IMR-90 (cell line): ENCODE results near the gene ADAMTS19. TPM values are rescaled to one million over a fixed set of nuclear protein-coding genes. Genes with fewer than 3 reads are reported as not detected.

Source experiments
- ATAC-seq: fragments of 200-7000 bp; cut with Tn5 transposase; 2 replicates; pipeline ENCODE4 v1.9.1; 2020; ENCODE audit warnings: low read depth, mild to moderate bottlenecking, moderate library complexity
- BruUV-seq: library from RNA; stranded (reverse); fragments of 400-500 nt; replicated peaks from 2 replicates; lab custom pipeline; 2021; lab: Mats Ljungman, UMichigan
- CTCF ChIA-PET: fragments of 300-600 bp; formaldehyde crosslinking; extraction: SDS; loops from one replicate; lab custom pipeline; 2021; ENCODE audit warnings: antibody characterized with exemption; lab: Yijun Ruan, JAX
- POLR2A ChIA-PET: fragments of 300-600 bp; sonication (Branson Sonifier 250); formaldehyde crosslinking; loops from one replicate; lab custom pipeline; 2022; ENCODE audit warnings: antibody characterized with exemption; ENCODE audit not compliant: unreplicated experiment; lab: Charles Lee
- DNase-seq: peaks from one replicate; pipeline ENCODE4 v3.0.0; 2013
- H2AFZ ChIP-seq: replicated peaks from 2 replicates; pipeline ENCODE3; 2013; ENCODE audit warnings: low read length, mild to moderate bottlenecking; ENCODE audit not compliant: poor library complexity
- H2AK5ac ChIP-seq: 2 replicates; pipeline ENCODE4 v1.6.1; 2013; ENCODE audit warnings: low read depth, low read length, inconsistent platforms
- H2AK9ac ChIP-seq: replicated peaks from 2 replicates; pipeline ENCODE3; 2013; ENCODE audit warnings: mild to moderate bottlenecking, low read depth, low read length, moderate library complexity; ENCODE audit not compliant: poor library complexity
- H2BK120ac ChIP-seq: 2 replicates; pipeline ENCODE4 v1.6.1; 2013; ENCODE audit warnings: low read depth, low read length, inconsistent platforms
- H2BK15ac ChIP-seq: 3 replicates; pipeline ENCODE4 v1.6.1; 2013; ENCODE audit warnings: low read depth, low read length, inconsistent platforms
- H2BK20ac ChIP-seq: 2 replicates; pipeline ENCODE4 v1.6.1; 2013; ENCODE audit warnings: low read depth, mild to moderate bottlenecking, inconsistent platforms, low read length, moderate library complexity
- H2BK5ac ChIP-seq: 2 replicates; pipeline ENCODE4 v1.6.1; 2013; ENCODE audit warnings: mild to moderate bottlenecking, low read depth, low read length, inconsistent platforms; ENCODE audit not compliant: poor library complexity, severe bottlenecking
- H3K14ac ChIP-seq: replicated peaks from 2 replicates; pipeline ENCODE4 v1.6.1; 2013; ENCODE audit warnings: low read depth, low read length, inconsistent platforms
- H3K18ac ChIP-seq: 2 replicates; pipeline ENCODE4 v1.6.1; 2013; ENCODE audit warnings: low read depth, low read length, control low read depth
- H3K23ac ChIP-seq: 2 replicates; pipeline ENCODE4 v1.6.1; 2013; ENCODE audit warnings: low read depth, low read length, inconsistent platforms
- H3K27ac ChIP-seq: 2 replicates; pipeline ENCODE4 v1.5.1; 2013; ENCODE audit warnings: mild to moderate bottlenecking, control low read depth, low read length; ENCODE audit not compliant: insufficient read depth
- H3K27me3 ChIP-seq: 2 replicates; pipeline ENCODE4 v1.6.1; 2013; ENCODE audit warnings: low read length; ENCODE audit not compliant: control insufficient read depth, insufficient read depth
- H3K36me3 ChIP-seq: 2 replicates; pipeline ENCODE4 v1.6.1; 2013; ENCODE audit warnings: low read length, mixed read lengths; ENCODE audit not compliant: control insufficient read depth, insufficient read depth
- H3K4ac ChIP-seq: 2 replicates; pipeline ENCODE4 v1.6.1; 2013; ENCODE audit warnings: low read depth, low read length, inconsistent platforms
- H3K4me1 ChIP-seq: 2 replicates; pipeline ENCODE4 v1.6.1; 2013; ENCODE audit warnings: low read length, mixed read lengths; ENCODE audit not compliant: control insufficient read depth, insufficient read depth
- H3K4me2 ChIP-seq: 2 replicates; pipeline ENCODE4 v1.6.1; 2013; ENCODE audit warnings: low read depth, mild to moderate bottlenecking, control low read depth, low read length, moderate library complexity
- H3K4me3 ChIP-seq: 2 replicates; pipeline ENCODE4 v1.5.1; 2013; ENCODE audit warnings: low read depth, mild to moderate bottlenecking, control low read depth, low read length, moderate library complexity; ENCODE audit not compliant: insufficient read depth
- H3K56ac ChIP-seq: 2 replicates; pipeline ENCODE4 v1.6.1; 2013; ENCODE audit warnings: low read length, inconsistent platforms; ENCODE audit not compliant: insufficient read depth; ENCODE audit errors: extremely low read depth
- H3K79me1 ChIP-seq, 2 experiments: 2 replicates each; pipeline ENCODE4 v1.6.1; 2013; ENCODE audit warnings: low read length in 2 of 2, inconsistent platforms in 1 of 2, low read depth in 1 of 2
- H3K9ac ChIP-seq: 2 replicates; pipeline ENCODE4 v1.6.1; 2013; ENCODE audit warnings: low read depth, low read length, control low read depth
- H3K9me1 ChIP-seq: 2 replicates; pipeline ENCODE4 v1.6.1; 2013; ENCODE audit warnings: low read length, inconsistent platforms; ENCODE audit not compliant: insufficient read depth
- H3K9me3 ChIP-seq: 2 replicates; pipeline ENCODE4 v1.6.1; 2013; ENCODE audit warnings: low read length; ENCODE audit not compliant: control insufficient read depth, insufficient read depth
- H4K20me1 ChIP-seq: 2 replicates; pipeline ENCODE4 v1.6.1; 2013; ENCODE audit warnings: low read length, inconsistent platforms; ENCODE audit not compliant: insufficient read depth
- H4K5ac ChIP-seq: 2 replicates; pipeline ENCODE4 v1.6.1; 2013; ENCODE audit warnings: mild to moderate bottlenecking, low read depth, low read length, control low read depth
- H4K8ac ChIP-seq, 2 experiments: 2 replicates each; pipeline ENCODE4 v1.6.1; 2013; ENCODE audit warnings: low read depth in 2 of 2, low read length in 2 of 2, control low read depth in 1 of 2, inconsistent platforms in 1 of 2
- H4K91ac ChIP-seq: 2 replicates; pipeline ENCODE4 v1.6.1; 2013; ENCODE audit warnings: low read depth, low read length, inconsistent platforms; ENCODE audit not compliant: insufficient read depth
- CEBPB ChIP-seq: IDR thresholded peaks from 2 replicates; pipeline ENCODE4 v1.6.1; 2012; ENCODE audit warnings: low read depth, low read length, improper control_type of control experiment
- RAD21 ChIP-seq: IDR thresholded peaks from 2 replicates; pipeline ENCODE4 v1.6.1; 2012; ENCODE audit warnings: low read length, improper control_type of control experiment
- RFX5 ChIP-seq: IDR thresholded peaks from 2 replicates; pipeline ENCODE4 v1.8.0; 2012; ENCODE audit warnings: low read depth, mild to moderate bottlenecking, low read length, moderate library complexity
- SMC3 ChIP-seq: fragments of 150-350 bp; IDR thresholded peaks from 2 replicates; pipeline ENCODE4 v1.6.1; 2016; ENCODE audit warnings: low read depth, mild to moderate bottlenecking, antibody characterized with exemption, low read length, moderate library complexity
- dilution Hi-C: fragments of 300-500 bp; cut with HindIII; formaldehyde crosslinking; loops from one replicate; pipeline ENCODE4 v1.14.3; 2018; ENCODE audit warnings: low sequenced_read_pairs; ENCODE audit not compliant: unreplicated experiment
- in situ Hi-C: fragments of 300-500 bp; cut with MboI; formaldehyde crosslinking; loops from 3 replicates; pipeline ENCODE4 v1.14.3; 2019; ENCODE audit warnings: low sequenced_read_pairs, inconsistent platforms, mixed read lengths
- intact Hi-C: fragments of 100-400 bp; cut with micrococcal nuclease; formaldehyde crosslinking; loops from 2 replicates; pipeline ENCODE4 v1.10.0; 2022
- polyA plus RNA-seq, 3 experiments: library from polyadenylated mRNA; depleted of rRNA; stranded (reverse); fragments of >200 nt; gene quantifications; 2 replicates each; pipeline ENCODE4 v1.2.3, GENCODE V29; 2012; ENCODE audit warnings: low replicate concordance in 1 of 3
- total RNA-seq: library from RNA; depleted of rRNA; stranded (reverse); fragments of >200 nt; gene quantifications from 2 replicates; pipeline ENCODE4 v1.2.3, GENCODE V29; 2012
- TF ChIP-seq, protein P1 (sequence below): conservative IDR thresholded peaks from 2 replicates; pipeline ENCODE4 v1.5.1; 2012; ENCODE audit warnings: mild to moderate bottlenecking, low read depth, low read length, improper control_type of control experiment

Gene ADAMTS19
- total and polyA plus RNA-seq, 2 of the 4 experiments (the other 2 are of a cell fraction) = under 0.01 to 0.17 TPM

GRCh38 chr5:129696636-129697035, 236.5 kb downstream of the ADAMTS19 start:
- Histone ChIP-seq H3K27me3 (no peaks in the 10 kb centered on the region), H3K18ac (no peak overlapping the region), H2BK15ac (no peak overlapping the region), H3K4me2 (no peak overlapping the region), H3K79me1 (no peaks in the 10 kb centered on the region), H4K20me1 (no peaks in the 10 kb centered on the region), H3K14ac (no peak overlapping the region), H3K56ac (no peak overlapping the region), H2BK5ac (no peak overlapping the region), H3K9me3 (peaks cover 2% of the 10 kb centered on the region; the same call in 1 of the 2 replicates), H3K4me3 (no peak overlapping the region), H2BK120ac (no peak overlapping the region), H3K23ac (no peak overlapping the region), H3K9me1 (no peaks in the 10 kb centered on the region), H4K8ac (no peak overlapping the region), H2AFZ (no peak overlapping the region), H2AK9ac (no peak overlapping the region), H3K4me1 (no peaks in the 10 kb centered on the region), H2BK20ac (no peak overlapping the region), H4K5ac (no peak overlapping the region), H3K9ac (no peak overlapping the region), H3K27ac (no peak overlapping the region), H3K4ac (no peak overlapping the region), H2AK5ac (no peak overlapping the region), H4K91ac (no peak overlapping the region), H3K36me3 (no peaks in the 10 kb centered on the region)
- POLR2A ChIA-PET = no interaction called here
- intact Hi-C loops (no loop called here), in situ Hi-C loops (no loop called here), dilution Hi-C loops (no loop called here)
- BruUV-seq = no TSS peak
- TF ChIP-seq CEBPB (no peak), RFX5 (no peak), SMC3 (no peak), RAD21 (no peak)
- TF ChIP-seq, protein P1, sequence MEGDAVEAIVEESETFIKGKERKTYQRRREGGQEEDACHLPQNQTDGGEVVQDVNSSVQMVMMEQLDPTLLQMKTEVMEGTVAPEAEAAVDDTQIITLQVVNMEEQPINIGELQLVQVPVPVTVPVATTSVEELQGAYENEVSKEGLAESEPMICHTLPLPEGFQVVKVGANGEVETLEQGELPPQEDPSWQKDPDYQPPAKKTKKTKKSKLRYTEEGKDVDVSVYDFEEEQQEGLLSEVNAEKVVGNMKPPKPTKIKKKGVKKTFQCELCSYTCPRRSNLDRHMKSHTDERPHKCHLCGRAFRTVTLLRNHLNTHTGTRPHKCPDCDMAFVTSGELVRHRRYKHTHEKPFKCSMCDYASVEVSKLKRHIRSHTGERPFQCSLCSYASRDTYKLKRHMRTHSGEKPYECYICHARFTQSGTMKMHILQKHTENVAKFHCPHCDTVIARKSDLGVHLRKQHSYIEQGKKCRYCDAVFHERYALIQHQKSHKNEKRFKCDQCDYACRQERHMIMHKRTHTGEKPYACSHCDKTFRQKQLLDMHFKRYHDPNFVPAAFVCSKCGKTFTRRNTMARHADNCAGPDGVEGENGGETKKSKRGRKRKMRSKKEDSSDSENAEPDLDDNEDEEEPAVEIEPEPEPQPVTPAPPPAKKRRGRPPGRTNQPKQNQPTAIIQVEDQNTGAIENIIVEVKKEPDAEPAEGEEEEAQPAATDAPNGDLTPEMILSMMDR = no peak
- no peak for ATAC-seq
- no peak for DNase-seq
- CTCF ChIA-PET = no interaction called here
